H1 (cell line): ENCODE results near the gene PRAMEF8. TPM values are rescaled to one million over a fixed set of nuclear protein-coding genes. Genes with fewer than 3 reads are reported as not detected.
"Not testable (repeated sequence)": the region's sequence is repeated elsewhere in the genome, so short reads cannot be mapped to it uniquely, and the experiment has no call there.

Source experiments
- CTCF ChIA-PET: fragments of 300-600 bp; sonication (Branson Sonifier 250); formaldehyde crosslinking; loops from one replicate; lab custom pipeline; 2021; ENCODE audit not compliant: partially characterized antibody; lab: Charles Lee
- POLR2A ChIA-PET: fragments of 300-600 bp; sonication (Branson Sonifier 250); formaldehyde crosslinking; loops from one replicate; lab custom pipeline; 2021; ENCODE audit warnings: inconsistent platforms; ENCODE audit not compliant: partially characterized antibody; lab: Charles Lee
- DNase-seq, 2 experiments: peaks; one replicate each; pipeline versions ENCODE4 v3.0.0 to v3.0.0-alpha.2; 2010 to 2022; ENCODE audit warnings: low spot score in 2 of 2, low read depth in 1 of 2, mixed read lengths in 1 of 2
- FAIRE-seq: peaks from 2 replicates; lab custom pipeline; 2011; peaks lifted over from hg19 to GRCh38; lab: Jason Lieb, UNC
- H2AFZ ChIP-seq: 2 replicates; pipeline ENCODE4 v1.8.1; 2012; ENCODE audit warnings: low read length, inconsistent platforms
- H2AK5ac ChIP-seq: 2 replicates; pipeline ENCODE4 v1.6.1; 2013; ENCODE audit warnings: low read depth, low read length
- H2BK120ac ChIP-seq: replicated peaks from 2 replicates; pipeline ENCODE3; 2013; ENCODE audit warnings: low read depth, low read length, inconsistent platforms
- H2BK12ac ChIP-seq: 2 replicates; pipeline ENCODE4 v1.6.1; 2013; ENCODE audit warnings: low read depth, low read length
- H2BK15ac ChIP-seq: 2 replicates; pipeline ENCODE4 v1.6.1; 2013; ENCODE audit warnings: low read length
- H2BK20ac ChIP-seq: 2 replicates; pipeline ENCODE4 v1.6.1; 2013; ENCODE audit warnings: low read length
- H2BK5ac ChIP-seq: 2 replicates; pipeline ENCODE4 v1.6.1; 2013; ENCODE audit warnings: low read depth, low read length
- H3K14ac ChIP-seq: 2 replicates; pipeline ENCODE4 v1.6.1; 2013; ENCODE audit warnings: inconsistent platforms; ENCODE audit not compliant: insufficient read length
- H3K18ac ChIP-seq: 2 replicates; pipeline ENCODE4 v1.6.1; 2013; ENCODE audit warnings: low read length; ENCODE audit errors: extremely low read depth
- H3K23ac ChIP-seq: 2 replicates; pipeline ENCODE4 v1.6.1; 2013; ENCODE audit warnings: inconsistent platforms; ENCODE audit not compliant: insufficient read length
- H3K23me2 ChIP-seq: 2 replicates; pipeline ENCODE4 v1.6.1; 2013; ENCODE audit warnings: low read depth, low read length
- H3K27ac ChIP-seq: 2 replicates; pipeline ENCODE4 v1.6.1; 2011; ENCODE audit warnings: low read depth, low read length, inconsistent platforms
- H3K27me3 ChIP-seq, 4 experiments: replicated peaks in 1 of 4; 1 replicate in 1 of 4; 2 replicates in 3 of 4; pipeline versions ENCODE4 v1.6.1 to v1.8.1; 2011 to 2013; ENCODE audit warnings: low read length in 3 of 4, mild to moderate bottlenecking in 3 of 4, inconsistent platforms in 2 of 4, mixed read lengths in 2 of 4, moderate library complexity in 1 of 4; ENCODE audit not compliant: control insufficient read depth in 3 of 4, insufficient read depth in 3 of 4; ENCODE audit errors: extremely low read depth in 1 of 4
- H3K36me3 ChIP-seq, 4 experiments: 2 replicates each; pipeline versions ENCODE4 v1.6.1 to v1.8.1; 2011 to 2013; ENCODE audit warnings: mild to moderate bottlenecking in 4 of 4, low read length in 3 of 4, moderate library complexity in 2 of 4, control low read depth in 1 of 4, inconsistent platforms in 1 of 4; ENCODE audit not compliant: insufficient read depth in 4 of 4, control insufficient read depth in 2 of 4
- H3K4ac ChIP-seq: replicated peaks from 2 replicates; pipeline ENCODE3; 2013; ENCODE audit warnings: low read length, low read depth, mixed read lengths, inconsistent platforms; ENCODE audit not compliant: insufficient read length
- H3K4me1 ChIP-seq, 4 experiments: replicated peaks in 1 of 4; 1 replicate in 1 of 4; 2 replicates in 3 of 4; pipeline versions ENCODE4 v1.6.1 to v1.8.1; 2011 to 2013; ENCODE audit warnings: low read length in 3 of 4, inconsistent platforms in 2 of 4, mixed read lengths in 1 of 4; ENCODE audit not compliant: insufficient read depth in 4 of 4, control insufficient read depth in 3 of 4
- H3K4me2 ChIP-seq, 2 experiments: 2 replicates each; pipeline versions ENCODE4 v1.6.1 to v1.8.1; 2011 to 2013; ENCODE audit warnings: low read depth in 2 of 2, low read length in 2 of 2, control low read depth in 1 of 2, inconsistent platforms in 1 of 2, mild to moderate bottlenecking in 1 of 2; ENCODE audit not compliant: insufficient read depth in 1 of 2
- H3K4me3 ChIP-seq, 4 experiments: fragments of 200-600, 300-600 bp in 1 of 4; sonication (generic), shearing (Covaris generic), sonication (Bioruptor Twin) in 1 of 4; 2 replicates each; pipeline versions ENCODE4 v1.5.1 to v1.8.1; 2011 to 2016; ENCODE audit warnings: low read length in 4 of 4, low read depth in 3 of 4, control low read depth in 2 of 4, inconsistent platforms in 2 of 4, mild to moderate bottlenecking in 2 of 4, mixed read lengths in 1 of 4, moderate library complexity in 1 of 4; ENCODE audit not compliant: insufficient read depth in 2 of 4; ENCODE audit errors: extremely low read depth in 1 of 4
- H3K56ac ChIP-seq: replicated peaks from 2 replicates; pipeline ENCODE3; 2013; ENCODE audit warnings: low read depth, mild to moderate bottlenecking, mixed read lengths, low read length, inconsistent platforms; ENCODE audit not compliant: insufficient read length
- H3K79me1 ChIP-seq: 2 replicates; pipeline ENCODE4 v1.6.1; 2013; ENCODE audit warnings: low read depth, low read length, control low read depth
- H3K79me2 ChIP-seq, 2 experiments: 2 replicates each; pipeline versions ENCODE4 v1.6.1 to v1.8.1; 2012 to 2013; ENCODE audit warnings: low read length in 2 of 2, mild to moderate bottlenecking in 2 of 2, inconsistent platforms in 1 of 2; ENCODE audit not compliant: insufficient read depth in 2 of 2, control insufficient read depth in 1 of 2
- H3K9ac ChIP-seq, 4 experiments: replicated peaks in 1 of 4; 1 replicate in 1 of 4; 2 replicates in 3 of 4; pipeline versions ENCODE4 v1.6.1 to v1.8.1; 2011 to 2013; ENCODE audit warnings: low read depth in 3 of 4, low read length in 3 of 4, control low read depth in 2 of 4, mild to moderate bottlenecking in 2 of 4, moderate library complexity in 2 of 4, inconsistent platforms in 1 of 4; ENCODE audit errors: extremely low read depth in 1 of 4
- H3K9me3 ChIP-seq, 2 experiments: 2 replicates each; pipeline versions ENCODE4 v1.6.1 to v1.8.1; 2012 to 2013; ENCODE audit warnings: mild to moderate bottlenecking in 2 of 2, moderate library complexity in 2 of 2, control low read depth in 1 of 2, inconsistent platforms in 1 of 2, low read depth in 1 of 2, low read length in 1 of 2, mixed read lengths in 1 of 2; ENCODE audit not compliant: insufficient read depth in 2 of 2
- H4K20me1 ChIP-seq, 2 experiments: replicated peaks in 1 of 2; 2 replicates each; pipeline versions ENCODE3 to v1.8.1; 2011 to 2013; ENCODE audit warnings: inconsistent platforms in 2 of 2, low read length in 2 of 2, mild to moderate bottlenecking in 1 of 2; ENCODE audit not compliant: insufficient read depth in 2 of 2, control insufficient read depth in 1 of 2
- H4K5ac ChIP-seq: 2 replicates; pipeline ENCODE4 v1.6.1; 2013; ENCODE audit warnings: low read length, low read depth, mixed read lengths, inconsistent platforms; ENCODE audit not compliant: insufficient read length
- H4K8ac ChIP-seq: 2 replicates; pipeline ENCODE4 v1.8.0; 2013; ENCODE audit warnings: mild to moderate bottlenecking, moderate library complexity, low read length, inconsistent platforms; ENCODE audit not compliant: insufficient read depth; ENCODE audit errors: extremely low read depth
- H4K91ac ChIP-seq: replicated peaks from 2 replicates; pipeline ENCODE3; 2013; ENCODE audit warnings: low read length, mixed read lengths, inconsistent platforms; ENCODE audit not compliant: insufficient read length
- WGBS, 2 experiments: shearing (Covaris generic) in 1 of 2; methylation state at CpG; one replicate each; pipeline versions ENCODE4 v1.1.6 to v1.1.7; 2013 to 2015; ENCODE audit warnings: low lambda C conversion rate in 2 of 2, mixed read lengths in 2 of 2, inconsistent platforms in 1 of 2, low coverage in 1 of 2, missing lambda C conversion rate in 1 of 2; ENCODE audit not compliant: insufficient replicate concordance in 2 of 2, insufficient coverage in 1 of 2, insufficient read length in 1 of 2; ENCODE audit errors: extremely low coverage in 1 of 2, missing lambda C conversion rate in 1 of 2; 5-methylcytosine and 5-hydroxymethylcytosine counted together
- polyA plus RNA-seq, 7 experiments: library from polyadenylated mRNA; depleted of rRNA in 3 of 7; stranded (reverse) in 5 of 7; unstranded in 2 of 7; fragments of >200 nt in 5 of 7; fragments of 200-250 nt in 2 of 7; gene quantifications; 1 replicate in 5 of 7; 2 replicates in 1 of 7; 4 replicates in 1 of 7; pipeline versions ENCODE4 v1.2.1 to v1.2.3, GENCODE V29; 2011 to 2013; ENCODE audit warnings: missing spikeins in 2 of 7, mixed read lengths in 2 of 7
- total RNA-seq: library from RNA; stranded (reverse); fragmentation: NEBNext Ultra II Directional; extraction: Animal tissue kit (Norgen Biotek cat#: 25700); gene quantifications from 2 replicates; pipeline ENCODE4 v1.2.1, GENCODE V29; 2021

PRAMEF8 gene
- total and polyA plus RNA-seq, 2 of the 8 experiments (the other 6 are each of a cell fraction or from before 2014, with no cell fraction given), result not detected

DNA sequence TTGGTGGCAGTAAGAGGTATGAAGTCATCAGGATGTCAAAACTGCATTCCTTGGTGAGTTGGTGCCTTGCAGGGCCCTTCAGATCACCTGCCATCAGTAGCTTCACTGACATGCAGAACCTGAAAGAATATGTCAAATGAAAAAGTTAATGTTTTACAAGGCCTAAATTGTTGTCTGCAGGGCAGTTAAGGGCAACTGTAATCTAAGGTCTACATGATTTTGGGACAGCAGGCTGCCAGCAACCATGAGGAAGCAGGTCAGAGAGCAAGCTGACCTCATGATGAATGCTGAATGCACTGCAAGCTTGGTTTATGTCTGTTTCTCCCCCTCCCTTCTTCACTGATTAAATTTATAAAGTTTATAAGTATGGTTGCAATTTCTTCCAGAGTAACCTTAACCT, 17.3 kb upstream of the PRAMEF8 start:
- H3K27me3 ChIP-seq, H3K18ac ChIP-seq, H3K4me2 ChIP-seq, H3K27ac ChIP-seq, H3K9me3 ChIP-seq, H2BK120ac ChIP-seq, H3K23me2 ChIP-seq, H2BK5ac ChIP-seq, H3K79me1 ChIP-seq, H3K79me2 ChIP-seq, H4K8ac ChIP-seq, H3K36me3 ChIP-seq, H3K4me3 ChIP-seq, H3K23ac ChIP-seq, H3K4ac ChIP-seq, H3K56ac ChIP-seq, H3K4me1 ChIP-seq, H3K14ac ChIP-seq, CTCF ChIA-PET, H4K91ac ChIP-seq, H2AFZ ChIP-seq, POLR2A ChIA-PET, H2AK5ac ChIP-seq, FAIRE-seq, H2BK15ac ChIP-seq, H2BK20ac ChIP-seq, DNase-seq, H2BK12ac ChIP-seq, H3K9ac ChIP-seq, H4K20me1 ChIP-seq, H4K5ac ChIP-seq: not testable (repeated sequence)

DNA sequence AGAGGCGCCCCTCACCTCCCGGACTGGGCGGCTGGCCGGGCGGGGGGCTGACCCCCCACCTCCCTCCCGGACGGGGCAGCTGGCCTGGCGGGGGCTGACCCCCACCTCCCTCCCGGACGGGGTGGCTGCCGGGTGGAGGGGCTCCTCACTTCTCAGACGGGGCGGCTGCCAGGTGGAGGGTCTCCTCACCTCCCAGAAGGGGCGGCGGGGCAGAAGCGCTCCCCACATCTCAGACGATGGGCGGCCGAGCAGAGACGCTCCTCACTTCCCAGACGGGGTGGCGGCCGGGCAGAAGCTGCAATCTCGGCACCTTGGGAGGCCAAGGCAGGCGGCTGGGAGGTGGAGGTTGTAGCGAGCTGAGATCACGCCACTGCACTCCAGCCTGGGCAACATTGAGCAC, 13.8 kb upstream of the PRAMEF8 start:
- H4K5ac ChIP-seq, H3K9me3 ChIP-seq, H3K14ac ChIP-seq, H2BK120ac ChIP-seq, FAIRE-seq, H3K18ac ChIP-seq, H2AFZ ChIP-seq, H3K23ac ChIP-seq, H4K8ac ChIP-seq, H2AK5ac ChIP-seq, H3K27ac ChIP-seq, H3K79me1 ChIP-seq, DNase-seq, H3K79me2 ChIP-seq, H3K56ac ChIP-seq, H4K20me1 ChIP-seq, H3K36me3 ChIP-seq, H3K4me3 ChIP-seq, CTCF ChIA-PET, H2BK12ac ChIP-seq, H3K23me2 ChIP-seq, POLR2A ChIA-PET, H3K4me2 ChIP-seq, H2BK20ac ChIP-seq, H3K4ac ChIP-seq, H2BK15ac ChIP-seq, H3K9ac ChIP-seq, H4K91ac ChIP-seq, H3K4me1 ChIP-seq, H2BK5ac ChIP-seq, H3K27me3 ChIP-seq: not testable (repeated sequence)
- no CpG with 5 or more reads among the region's 27 CpGs for WGBS, 2 experiments
